GM19240 (cell line): ENCODE results near the gene TPH2.

ENCODE experiments used
- DNase-seq: peaks from one replicate; pipeline ENCODE4 v3.0.0; 2011; ENCODE audit warnings: low spot score; ENCODE audit not compliant: insufficient read length

The TPH2 gene

DNA sequence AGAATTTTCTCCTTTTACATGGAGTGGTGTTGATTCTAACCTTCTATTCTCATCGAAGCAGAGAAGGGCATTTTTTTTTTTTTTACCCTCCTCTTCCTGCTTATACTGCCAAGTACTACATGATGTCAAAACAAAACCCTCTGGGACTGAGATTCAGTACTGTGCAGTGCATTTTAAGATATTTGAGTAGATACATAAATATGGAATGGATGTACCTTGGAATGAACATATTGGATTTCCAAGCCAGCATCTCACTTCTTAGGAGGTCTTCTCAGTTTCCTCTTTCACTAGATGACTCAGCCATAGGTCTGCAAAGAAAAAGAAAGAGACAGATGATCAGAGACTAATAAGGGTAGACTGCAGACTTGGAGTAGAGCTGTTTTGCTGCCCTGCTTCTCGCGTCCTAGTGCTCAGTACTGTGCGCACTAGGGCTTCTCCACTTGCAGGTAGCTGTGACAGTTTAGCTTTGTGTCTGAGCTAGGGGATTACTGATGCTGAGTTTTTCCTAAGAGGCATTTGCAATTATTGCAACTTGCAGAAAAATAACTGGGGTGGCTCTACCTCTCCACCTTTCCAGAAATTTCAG, 20.4 kb downstream of the TPH2 start:
- no peak for DNase-seq

DNA sequence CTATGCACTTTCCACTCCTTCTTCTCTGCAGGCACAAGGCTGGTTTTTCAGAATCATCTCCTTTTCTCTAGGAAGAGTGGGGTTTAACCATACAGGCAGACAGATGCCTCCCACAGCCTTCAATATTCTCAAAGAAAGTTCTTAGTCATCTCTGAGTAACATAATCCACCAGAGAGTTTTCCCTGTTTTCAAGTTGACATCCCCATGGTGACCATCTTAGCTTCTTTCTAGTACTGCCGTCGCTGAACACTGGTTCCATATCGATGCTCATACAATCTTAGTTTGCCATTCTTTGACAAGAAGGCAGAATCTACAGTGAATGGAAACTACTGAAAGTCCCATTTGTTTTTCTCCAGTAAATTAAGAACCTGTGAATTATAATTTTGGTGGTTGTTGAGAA, 28.6 kb downstream of the TPH2 start:
- DNase-seq, result no peak

DNA sequence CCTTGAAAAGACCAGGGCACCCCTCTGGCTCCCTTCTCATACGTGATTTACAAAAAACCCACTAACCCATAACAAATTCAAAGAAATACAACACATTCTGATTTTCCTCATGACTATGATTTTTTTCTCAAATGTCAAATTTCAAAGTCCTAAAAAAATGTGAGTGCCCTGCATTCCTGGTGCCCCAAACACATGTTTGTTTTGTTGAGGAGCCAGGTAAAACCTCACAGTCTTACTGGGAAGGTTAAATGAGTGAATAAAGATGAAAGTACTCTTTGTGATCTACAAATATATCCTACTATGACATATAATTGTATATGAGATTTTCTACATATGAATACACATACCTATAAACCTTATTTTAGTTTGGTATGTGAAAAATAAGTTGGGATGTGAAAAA, 30.7 kb downstream of the TPH2 start:
- no peak for DNase-seq

DNA sequence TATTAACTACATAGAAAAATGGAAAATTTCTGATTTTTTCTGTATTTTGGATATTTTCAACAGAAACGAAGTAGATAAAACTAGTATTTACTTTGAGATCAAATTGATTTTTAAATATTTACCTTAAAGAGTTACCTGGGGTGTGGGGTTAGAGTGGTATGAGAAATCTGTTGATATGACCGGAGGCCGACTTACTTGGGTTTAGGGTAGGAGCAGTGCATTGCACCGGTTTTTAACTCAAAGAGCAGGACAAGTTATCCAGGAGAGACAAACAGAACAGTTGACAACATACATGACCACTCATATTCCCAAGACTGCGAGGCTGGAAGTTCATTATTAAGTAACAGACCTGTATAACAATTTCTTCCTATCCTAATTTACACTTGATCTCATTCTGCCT, 31.4 kb downstream of the TPH2 start:
- DNase-seq, result no peak

DNA sequence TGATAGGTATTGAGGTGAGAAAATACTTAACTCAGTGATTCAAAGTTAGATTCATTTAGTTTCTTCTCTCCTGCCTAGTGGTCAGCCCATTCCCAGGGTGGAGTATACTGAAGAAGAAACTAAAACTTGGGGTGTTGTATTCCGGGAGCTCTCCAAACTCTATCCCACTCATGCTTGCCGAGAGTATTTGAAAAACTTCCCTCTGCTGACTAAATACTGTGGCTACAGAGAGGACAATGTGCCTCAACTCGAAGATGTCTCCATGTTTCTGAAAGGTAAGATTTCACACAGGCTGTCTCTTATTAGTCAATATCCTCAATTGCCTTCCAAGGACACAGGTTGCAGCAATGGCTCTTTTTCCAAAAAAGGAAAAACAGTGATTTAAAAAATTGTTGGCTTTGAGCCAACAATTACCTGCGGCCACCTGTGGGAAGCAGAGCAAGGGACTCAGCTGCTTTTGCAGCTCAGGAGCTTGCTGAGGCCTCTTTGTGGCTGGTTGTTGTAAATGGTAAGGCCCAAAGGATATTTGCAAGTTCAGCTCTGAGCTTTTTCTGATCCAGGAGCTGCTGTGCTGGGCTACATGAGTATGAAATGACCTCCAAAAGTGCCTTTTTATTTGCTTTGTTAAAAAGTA, 33.9 kb downstream of the TPH2 start:
- no peak for DNase-seq

DNA sequence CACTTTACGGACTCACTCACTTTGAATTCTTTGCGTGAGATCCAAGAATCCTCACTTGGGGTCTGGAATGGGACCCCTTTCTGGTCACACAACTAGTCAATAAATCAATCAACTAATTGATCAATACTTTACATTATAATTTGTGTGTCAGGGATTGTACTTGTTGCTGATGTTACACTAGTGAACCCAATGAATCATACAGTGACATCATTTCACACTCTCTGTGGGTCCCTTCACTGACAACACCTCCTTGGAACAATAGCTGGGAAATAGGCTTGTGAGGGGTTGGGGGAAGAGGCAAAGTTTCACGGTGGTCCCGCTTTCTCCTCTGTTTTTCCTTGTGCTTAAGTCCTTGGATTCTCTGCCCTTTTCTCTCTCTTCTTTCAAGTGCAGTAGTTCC, 35.0 kb downstream of the TPH2 start:
- DNase-seq, result no peak

DNA sequence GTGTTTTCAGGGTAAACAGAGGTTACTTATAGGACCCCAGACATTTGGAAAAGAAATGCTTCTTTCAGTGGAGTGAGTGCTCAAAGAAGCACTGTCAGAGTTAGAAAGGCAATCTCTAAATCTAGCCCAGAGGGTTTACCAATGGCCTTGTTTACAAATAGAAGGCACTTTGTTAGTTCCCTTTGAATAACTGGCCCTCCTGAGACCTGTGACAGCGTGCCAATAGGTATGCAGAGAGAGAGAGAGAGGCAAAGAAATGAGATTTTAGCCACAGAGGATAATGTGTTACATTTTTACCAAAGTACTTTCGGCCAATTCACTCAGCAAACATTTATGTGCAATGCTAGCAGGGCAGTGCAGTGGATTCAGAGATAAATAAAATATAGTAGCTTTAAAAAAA, 41.9 kb downstream of the TPH2 start:
- no peak for DNase-seq

DNA sequence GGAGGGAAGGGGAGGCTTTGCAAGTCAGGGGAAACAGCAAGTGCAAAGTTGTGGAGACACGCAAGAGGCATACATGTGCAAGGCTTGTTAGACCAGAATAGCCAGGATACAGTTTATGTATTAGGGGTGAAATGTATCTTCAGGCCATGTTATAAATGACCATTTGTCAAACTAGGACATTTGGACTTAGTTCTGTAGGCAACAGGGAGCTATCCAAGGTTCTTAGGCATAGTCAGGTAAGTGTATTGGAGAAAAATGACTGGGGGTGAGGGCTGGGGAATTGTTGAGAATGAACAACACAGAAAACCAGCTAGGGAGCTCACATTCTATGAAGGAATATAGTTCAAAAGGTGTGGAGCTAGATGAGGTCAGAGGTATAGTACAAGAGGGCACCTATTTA, 42.5 kb downstream of the TPH2 start:
- no peak for DNase-seq

DNA sequence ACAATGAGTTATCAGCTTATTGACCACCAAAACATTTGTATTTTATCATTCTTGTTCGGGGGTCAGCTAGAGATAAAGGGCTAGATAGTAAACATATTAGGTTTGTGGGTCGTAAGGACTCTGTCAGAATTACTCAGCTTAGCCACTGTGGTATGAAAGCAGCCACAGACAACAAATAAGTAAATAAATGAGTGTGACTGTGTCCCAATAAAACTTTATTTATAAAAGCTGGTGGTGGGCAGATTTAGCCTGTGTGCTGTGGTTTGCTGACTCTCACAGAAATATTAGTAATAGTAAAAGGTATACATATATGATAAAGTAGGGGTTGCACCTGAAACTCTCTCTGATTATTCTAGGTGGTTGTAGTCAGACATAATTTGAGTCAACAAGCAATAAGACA, 56.1 kb downstream of the TPH2 start:
- DNase-seq, result no peak

DNA sequence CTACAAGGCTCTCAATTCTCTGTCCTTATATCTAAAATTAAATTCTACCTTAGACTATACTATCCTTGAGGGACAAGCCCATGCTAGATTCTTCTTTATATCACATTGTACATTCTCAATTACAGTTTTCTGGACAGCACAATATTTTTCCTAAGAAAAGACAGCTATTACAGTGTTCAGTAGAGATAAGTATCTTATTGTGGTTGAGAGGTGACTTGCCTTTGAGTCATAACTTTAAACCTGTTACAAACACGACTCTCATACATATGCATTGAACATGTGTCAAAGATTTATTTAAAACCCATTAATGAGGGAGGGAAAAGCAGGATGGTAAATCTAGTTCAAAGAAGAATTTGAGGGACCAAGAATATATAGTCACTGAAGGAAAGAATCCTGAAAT, 61.1 kb downstream of the TPH2 start:
- DNase-seq, result no peak

DNA sequence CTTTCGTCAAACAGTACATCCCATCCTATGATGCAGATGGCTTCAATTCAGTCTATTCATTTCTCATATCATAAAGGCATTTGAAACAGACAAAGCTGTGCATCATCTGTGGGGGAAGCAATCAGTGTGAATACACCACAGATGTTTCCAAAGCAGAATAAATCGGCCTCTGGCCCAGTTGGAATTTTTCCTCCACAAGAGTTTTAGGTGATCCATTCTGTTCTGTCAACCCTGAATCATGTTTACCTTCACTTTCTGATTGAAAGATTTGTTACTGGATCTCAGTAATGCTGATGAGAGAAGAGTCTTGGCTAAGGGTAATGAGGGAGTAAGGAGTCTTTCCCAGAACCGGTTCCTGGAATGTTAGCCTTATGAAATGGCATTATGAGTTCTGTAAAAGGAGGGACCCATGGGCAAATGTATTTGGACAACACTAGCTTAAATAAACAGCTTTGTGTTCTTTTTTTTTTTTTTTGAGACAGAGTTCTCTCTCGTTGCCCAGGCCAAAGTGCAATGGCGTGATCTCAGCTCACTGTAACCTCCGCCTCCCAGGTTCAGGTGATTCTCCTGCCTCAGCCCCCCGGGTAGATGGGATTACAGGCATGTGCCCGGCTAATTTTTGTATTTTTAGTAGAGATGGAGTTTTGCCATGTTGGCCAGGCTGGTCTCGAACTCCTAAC, 62.5 kb downstream of the TPH2 start:
- no peak for DNase-seq

DNA sequence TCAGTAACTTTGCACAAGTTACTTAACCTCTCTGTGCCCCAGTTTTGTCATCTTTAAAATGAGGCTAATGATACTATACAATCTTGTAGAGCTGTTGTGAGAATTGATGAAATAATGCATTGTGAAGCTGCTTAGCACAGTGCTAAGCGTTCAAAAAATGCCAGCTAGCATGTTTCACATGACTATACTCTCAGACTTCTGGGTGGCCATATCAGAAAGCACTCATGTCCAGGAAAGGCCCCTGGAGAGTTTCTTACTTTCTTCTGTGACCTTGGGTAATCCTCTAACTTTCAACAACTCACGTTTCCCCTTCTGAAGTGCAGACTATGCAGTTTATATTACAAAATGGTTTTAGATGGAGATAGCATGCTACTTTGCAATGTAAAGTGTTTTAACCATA, 68.1 kb downstream of the TPH2 start:
- DNase-seq, result no peak

DNA sequence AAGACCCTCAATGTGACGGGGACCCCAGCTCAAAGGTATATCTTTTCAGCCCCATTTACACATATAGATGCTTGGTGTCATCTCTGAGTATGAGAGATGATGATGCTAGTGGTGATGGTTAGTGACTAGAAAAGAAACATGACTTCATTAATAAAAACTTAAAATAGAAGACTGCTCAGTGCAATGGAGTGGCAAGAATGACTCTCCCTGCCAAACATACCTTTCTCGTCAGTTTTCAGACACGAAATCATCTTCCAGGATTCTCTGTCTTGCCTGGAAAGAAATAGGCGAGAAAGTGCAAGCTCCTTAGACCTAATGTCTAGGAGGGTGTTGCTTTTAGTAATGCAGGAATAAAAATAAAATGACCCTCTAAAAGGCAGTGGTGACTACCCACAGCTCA, 71.7 kb downstream of the TPH2 start:
- DNase-seq, result no peak

DNA sequence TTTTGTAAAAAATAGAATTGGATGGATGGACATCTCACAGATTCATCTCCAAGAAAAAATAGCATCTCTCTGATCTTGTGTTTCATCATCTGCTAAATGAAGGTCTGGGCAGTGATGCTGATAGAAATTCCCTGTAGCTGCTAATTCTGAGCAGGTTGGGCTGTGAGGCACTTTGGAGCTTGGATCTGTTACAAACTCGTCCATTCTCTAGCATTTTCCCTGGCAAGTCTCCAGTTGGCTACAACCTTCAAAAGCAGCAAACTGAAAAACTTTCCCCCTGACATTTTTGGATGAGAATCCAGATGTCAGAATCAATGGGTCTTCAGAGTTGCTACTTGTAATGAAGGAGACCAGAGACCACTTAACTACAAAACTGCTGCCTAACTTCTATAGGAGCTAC, 72.7 kb downstream of the TPH2 start:
- DNase-seq, result no peak

DNA sequence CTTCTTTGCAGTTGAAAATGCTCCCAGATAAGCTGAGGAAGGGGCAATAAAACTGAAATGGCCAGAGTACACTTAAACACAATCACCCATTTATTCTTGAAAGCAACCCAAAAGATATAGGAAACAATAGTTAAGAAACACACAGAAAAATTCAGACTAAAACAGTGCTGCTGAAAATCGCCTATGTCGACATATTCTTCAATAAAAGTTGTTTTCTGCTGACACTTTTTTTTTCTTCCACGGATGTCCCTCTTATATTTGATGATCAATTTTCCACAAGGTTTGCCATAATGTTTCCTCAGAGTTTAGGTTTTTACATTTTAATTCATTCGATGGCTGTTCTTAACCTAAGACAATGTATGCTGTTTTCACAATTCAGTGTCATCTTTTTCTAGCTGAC, 74.2 kb downstream of the TPH2 start:
- no peak for DNase-seq

DNA sequence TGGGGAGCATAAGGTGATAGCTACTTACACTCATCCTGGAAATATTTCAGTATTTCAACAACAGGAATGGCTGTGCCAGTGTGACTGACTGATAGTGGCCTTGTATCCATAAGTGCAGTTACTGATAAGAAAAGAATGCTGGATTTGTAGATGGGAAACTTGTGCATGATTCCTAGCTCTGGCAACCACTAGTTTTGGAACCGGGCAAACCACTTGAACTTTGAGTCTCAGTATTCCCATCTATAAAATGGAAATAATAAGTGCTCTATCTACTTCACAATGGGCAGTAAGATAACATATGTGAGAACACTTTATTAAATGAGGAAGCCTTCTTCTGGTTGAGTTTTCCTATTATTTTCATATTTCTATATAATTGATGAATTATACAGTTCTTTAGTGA, 77.2 kb downstream of the TPH2 start:
- no peak for DNase-seq

DNA sequence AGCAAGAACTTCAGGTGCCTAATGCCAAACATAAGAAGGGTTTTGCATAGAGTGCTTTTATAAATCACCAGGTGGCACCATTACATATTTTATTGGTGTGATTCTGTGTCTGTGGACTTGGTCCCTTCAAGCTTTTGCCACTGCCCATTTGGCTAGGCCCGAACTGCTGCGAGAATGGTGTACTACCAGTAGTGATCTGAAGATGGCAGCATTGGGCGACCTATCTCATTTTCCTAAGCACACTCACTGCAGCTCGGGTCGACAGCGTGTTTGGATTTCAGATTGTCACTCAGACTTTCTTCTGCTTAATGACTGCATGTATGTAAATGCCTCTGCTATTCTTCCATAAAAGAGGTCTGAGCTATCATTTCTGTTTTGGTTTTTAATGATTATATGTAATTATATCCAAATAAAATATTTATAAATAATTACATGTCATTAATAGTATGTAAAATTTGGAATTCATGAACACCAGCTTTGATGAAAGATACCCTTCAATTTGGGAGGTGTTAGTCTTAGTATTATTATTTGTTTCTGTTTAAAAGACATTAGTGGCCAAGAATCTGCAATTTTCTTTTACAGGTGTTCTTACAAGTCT, 78.5 kb downstream of the TPH2 start:
- peak; percentile 35 for DNase-seq

DNA sequence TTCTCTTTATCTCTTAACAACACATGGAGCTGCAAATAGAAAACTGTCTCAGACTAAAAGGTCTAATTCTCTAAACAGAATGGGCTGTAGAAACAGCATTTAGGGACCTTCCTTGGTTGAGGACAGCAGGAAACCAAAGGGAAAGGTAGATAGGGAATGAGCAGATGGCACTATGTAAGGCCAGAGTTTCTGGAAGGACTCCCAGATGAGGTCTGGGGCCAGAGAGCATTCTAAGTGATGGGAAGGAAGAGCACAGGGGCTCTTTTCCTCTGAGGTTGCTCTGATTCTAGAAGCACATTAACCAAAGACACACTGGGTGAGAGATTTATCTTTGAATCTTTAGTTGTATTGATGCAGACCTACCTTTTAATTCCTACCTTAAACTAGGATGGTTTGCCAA, 79.4 kb downstream of the TPH2 start:
- DNase-seq, result no peak

DNA sequence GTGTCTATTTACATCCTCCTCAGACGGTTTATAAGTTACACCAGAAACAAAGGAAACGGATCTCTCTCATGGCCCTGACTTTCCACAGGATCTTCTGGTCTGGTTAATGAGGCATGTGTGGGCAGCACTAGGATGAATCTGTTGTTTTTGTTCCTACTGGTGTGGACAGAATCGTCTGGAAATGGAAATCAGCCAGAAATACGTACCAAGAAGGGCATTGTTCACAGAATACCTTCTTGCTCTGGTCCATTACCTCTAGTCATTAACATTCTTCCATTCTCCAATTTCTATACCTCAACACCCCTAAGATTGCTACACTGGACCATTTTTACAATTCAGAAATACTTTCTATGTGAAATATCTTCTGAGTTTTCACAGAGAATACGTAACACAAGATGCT, 86.0 kb downstream of the TPH2 start:
- no peak for DNase-seq

DNA sequence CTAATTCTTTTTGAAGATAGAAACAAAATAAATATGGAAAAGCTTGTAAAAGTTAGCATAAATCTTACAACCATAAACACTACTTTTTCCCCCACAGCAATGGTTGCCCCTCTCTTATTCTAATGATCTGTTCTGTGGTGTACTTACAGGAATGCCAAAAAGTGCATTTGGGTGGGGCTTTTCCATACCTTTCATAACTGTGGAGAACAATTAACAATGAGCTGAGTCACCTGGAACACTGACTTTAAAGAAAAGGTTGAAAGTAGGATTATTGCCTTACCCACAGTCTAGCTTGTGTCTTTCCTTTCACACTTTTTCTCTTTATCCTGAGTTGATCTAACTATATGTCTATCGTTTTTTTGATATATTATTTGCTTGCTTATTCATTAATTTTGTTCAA, 86.9 kb downstream of the TPH2 start:
- DNase-seq, result no peak

DNA sequence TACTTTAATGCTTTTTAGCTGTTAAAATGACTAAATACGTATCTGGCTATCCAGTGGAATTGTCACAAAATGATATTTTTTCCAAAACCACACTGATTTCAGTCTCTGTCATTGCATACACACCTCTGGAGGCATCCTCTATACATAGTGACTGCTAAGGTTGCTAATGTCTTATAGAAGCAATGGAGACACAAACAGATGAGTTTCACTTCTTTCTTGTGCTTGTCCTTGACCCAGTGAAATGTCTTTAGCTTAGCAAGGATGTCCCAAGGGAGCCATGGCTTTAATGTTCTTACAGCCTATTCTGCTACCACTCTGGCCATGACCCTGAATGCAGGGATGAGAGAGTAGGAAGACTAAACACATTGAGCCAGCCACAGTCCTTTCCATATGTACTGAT, 90.3 kb downstream of the TPH2 start:
- DNase-seq, result no peak

DNA sequence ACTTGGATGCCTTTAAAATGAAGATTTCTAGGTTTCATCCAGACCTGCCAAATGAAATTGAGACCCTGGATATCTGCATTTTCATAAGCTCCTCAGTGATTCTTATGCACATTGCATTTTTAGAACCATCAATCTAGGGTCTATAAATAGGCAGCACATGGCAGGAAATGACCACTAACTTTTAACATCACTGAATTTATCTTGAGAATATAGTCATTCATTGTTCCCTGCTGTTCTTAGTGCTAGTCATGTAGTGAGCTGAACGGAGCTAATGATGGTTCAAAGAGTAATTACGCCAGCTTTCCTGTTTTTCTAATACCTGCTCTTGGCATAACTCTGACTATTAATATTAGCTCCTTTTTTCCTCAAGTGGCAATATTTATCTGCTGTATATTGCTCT, 91.6 kb downstream of the TPH2 start:
- DNase-seq, result no peak

DNA sequence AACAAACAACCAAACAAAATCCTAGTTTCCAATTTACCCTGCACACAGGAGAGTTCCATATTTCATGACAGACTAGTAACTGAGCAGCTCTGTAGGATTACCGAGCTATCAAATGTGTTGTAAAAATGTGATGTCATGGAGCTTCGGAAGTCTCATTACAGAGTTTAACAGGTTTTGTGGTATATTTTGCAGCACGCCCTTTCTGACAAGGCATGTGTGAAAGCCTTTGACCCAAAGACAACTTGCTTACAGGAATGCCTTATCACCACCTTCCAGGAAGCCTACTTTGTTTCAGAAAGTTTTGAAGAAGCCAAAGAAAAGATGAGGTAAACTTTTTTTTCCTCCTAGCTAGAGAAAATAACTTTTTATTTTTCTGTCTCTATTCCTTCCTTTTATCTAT, 92.4 kb downstream of the TPH2 start:
- DNase-seq, result no peak
